CD14-positive monocyte (primary cell): Measurements from ENCODE around the gene SLC6A1. TPM values are rescaled to one million over a fixed set of nuclear protein-coding genes. Genes with fewer than 3 reads are reported as not detected.

Experiments
- DNase-seq, 3 donors: peaks; one replicate each; pipeline ENCODE4 v3.0.0-alpha.2; 2011 to 2022
- H2AFZ ChIP-seq: 2 replicates; pipeline ENCODE4 v1.6.0; 2012; ENCODE audit warnings: mild to moderate bottlenecking, low read depth, low read length, inconsistent platforms; ENCODE audit not compliant: insufficient read depth, poor library complexity, severe bottlenecking
- H3K27ac ChIP-seq, 2 donors: 1 replicate in 1 of 2; 2 replicates in 1 of 2; pipeline ENCODE4 v1.5.1; 2012 to 2013; ENCODE audit warnings: low read length in 2 of 2, control low read depth in 1 of 2, inconsistent platforms in 1 of 2, low read depth in 1 of 2, mild to moderate bottlenecking in 1 of 2
- H3K27me3 ChIP-seq, 2 donors: one replicate each; pipeline versions ENCODE4 v1.6.0 to v1.6.1; 2011 to 2013; ENCODE audit warnings: low read length in 2 of 2; ENCODE audit not compliant: control insufficient read depth in 2 of 2, insufficient read depth in 2 of 2
- H3K36me3 ChIP-seq, 2 donors: replicated peaks in 1 of 2; 1 replicate in 1 of 2; 2 replicates in 1 of 2; pipeline versions ENCODE4 v1.5.1 to v1.6.1; 2012 to 2013; ENCODE audit warnings: low read length in 2 of 2, control low read depth in 1 of 2, inconsistent platforms in 1 of 2, mild to moderate bottlenecking in 1 of 2; ENCODE audit not compliant: insufficient read depth in 2 of 2, control insufficient read depth in 1 of 2
- H3K4me1 ChIP-seq, 2 donors: 1 replicate in 1 of 2; 2 replicates in 1 of 2; pipeline versions ENCODE4 v1.5.1 to v1.6.1; 2012 to 2013; ENCODE audit warnings: low read length in 2 of 2, control low read depth in 1 of 2, inconsistent platforms in 1 of 2, mild to moderate bottlenecking in 1 of 2, moderate library complexity in 1 of 2; ENCODE audit not compliant: insufficient read depth in 2 of 2, control insufficient read depth in 1 of 2
- H3K4me2 ChIP-seq: replicated peaks from 2 replicates; pipeline ENCODE3; 2012; ENCODE audit warnings: low read length, moderate library complexity, mild to moderate bottlenecking; ENCODE audit not compliant: poor library complexity, severe bottlenecking; ENCODE audit errors: extremely low read depth
- H3K4me3 ChIP-seq, 3 experiments: fragments of 200-600 bp in 1 of 3; sonication (generic) in 1 of 3; replicated peaks in 1 of 3; 1 replicate in 2 of 3; 2 replicates in 1 of 3; pipeline ENCODE4 v1.5.1; 2011 to 2013; ENCODE audit warnings: low read length in 3 of 3, mild to moderate bottlenecking in 3 of 3, control low read depth in 2 of 3, low read depth in 2 of 3, inconsistent platforms in 1 of 3, moderate library complexity in 1 of 3
- H3K79me2 ChIP-seq: 2 replicates; pipeline ENCODE4 v1.6.0; 2012; ENCODE audit warnings: mild to moderate bottlenecking, control low read depth, inconsistent platforms, low read length, moderate library complexity; ENCODE audit not compliant: insufficient read depth
- H3K9ac ChIP-seq: 2 replicates; pipeline ENCODE4 v1.6.0; 2017; ENCODE audit warnings: low read length, mild to moderate bottlenecking; ENCODE audit not compliant: insufficient read depth, poor library complexity, severe bottlenecking
- H3K9me3 ChIP-seq, 2 donors: replicated peaks in 1 of 2; 1 replicate in 1 of 2; 2 replicates in 1 of 2; pipeline versions ENCODE4 v1.5.1 to v1.6.1; 2012 to 2013; ENCODE audit warnings: low read length in 2 of 2, control low read depth in 1 of 2; ENCODE audit not compliant: control insufficient read depth in 1 of 2, insufficient read depth in 1 of 2
- H4K20me1 ChIP-seq: 2 replicates; pipeline ENCODE4 v1.6.0; 2012; ENCODE audit warnings: mild to moderate bottlenecking, low read length, control low read depth, moderate library complexity; ENCODE audit not compliant: insufficient read depth
- H3K27ac Mint-ChIP-seq, 7 donors: one replicate each; pipeline ENCODE4 v1.8.0; 2020; ENCODE audit warnings: mild to moderate bottlenecking in 7 of 7, mixed read lengths in 7 of 7, moderate library complexity in 6 of 7, inconsistent platforms in 2 of 7
- H3K27me3 Mint-ChIP-seq, 3 donors: one replicate each; pipeline ENCODE4 v1.8.0; 2021 to 2022; ENCODE audit warnings: low read depth in 3 of 3, mild to moderate bottlenecking in 3 of 3, mixed read lengths in 3 of 3, moderate library complexity in 3 of 3, inconsistent platforms in 1 of 3
- H3K36me3 Mint-ChIP-seq, 2 donors: one replicate each; pipeline ENCODE4 v1.8.0; 2020; ENCODE audit warnings: mixed read lengths in 2 of 2, inconsistent platforms in 1 of 2, mild to moderate bottlenecking in 1 of 2
- H3K4me1 Mint-ChIP-seq: one replicate; pipeline ENCODE4 v1.8.0; 2020; ENCODE audit warnings: mild to moderate bottlenecking, mixed read lengths
- H3K4me3 Mint-ChIP-seq, 2 donors: one replicate each; pipeline ENCODE4 v1.8.0; 2020; ENCODE audit warnings: mild to moderate bottlenecking in 2 of 2, mixed read lengths in 2 of 2, moderate library complexity in 1 of 2
- H3K9me3 Mint-ChIP-seq, 7 donors: one replicate each; pipeline ENCODE4 v1.8.0; 2020 to 2022; ENCODE audit warnings: mixed read lengths in 7 of 7, mild to moderate bottlenecking in 6 of 7, moderate library complexity in 6 of 7, inconsistent platforms in 2 of 7
- CTCF ChIP-seq: fragments of 200-600 bp; IDR thresholded peaks from one replicate; pipeline ENCODE4 v1.8.0; 2022; ENCODE audit warnings: antibody characterized with exemption, mild to moderate bottlenecking
- WGBS: methylation state at CpG from one replicate; pipeline ENCODE4 v1.1.5; 2013; ENCODE audit warnings: missing lambda C conversion rate; ENCODE audit not compliant: insufficient coverage; 5-methylcytosine and 5-hydroxymethylcytosine counted together
- intact Hi-C, 2 donors: fragments of 100-400 bp; cut with micrococcal nuclease; formaldehyde crosslinking; loops; one replicate each; pipeline versions ENCODE4 v1.15.0 to v1.15.1; 2023
- polyA plus RNA-seq, 3 donors: library from polyadenylated mRNA; depleted of rRNA in 1 of 3; unstranded in 2 of 3; stranded (reverse) in 1 of 3; fragments of 300-500 nt in 2 of 3; fragments of >200 nt in 1 of 3; fragmentation: Illumina TruSeq in 2 of 3; gene quantifications; 1 replicate in 2 of 3; 2 replicates in 1 of 3; pipeline ENCODE4 v1.2.3, GENCODE V29; 2012 to 2021

Gene SLC6A1
- polyA plus RNA-seq, 3 donors, result not detected

- Mint-ChIP-seq H3K9me3 (peaks cover 0 to 2% (median 0%) of the 10 kb centered on the region in 7 donors), H3K4me1 (peaks cover 25% of the 10 kb centered on the region), H3K4me3 (no peak overlapping the region), H3K27ac (peak overlapping the region in 1 of 7 donors; percentile 6), H3K36me3 (peaks cover 0 to 3% of the 10 kb centered on the region in 2 donors), H3K27me3 (peaks cover 0 to 9% (median 2%) of the 10 kb centered on the region in 3 donors)
- H3K36me3 ChIP-seq, result no peaks in the 10 kb centered on the region
- intact Hi-C loops, result no loop called here
- no peaks in the 10 kb centered on the region for H3K27me3 ChIP-seq
- H3K4me3 ChIP-seq, result no peak overlapping the region
- no peaks in the 10 kb centered on the region for H3K9me3 ChIP-seq
- no peak overlapping the region for H3K4me2 ChIP-seq
- no peaks in the 10 kb centered on the region for H4K20me1 ChIP-seq
- no peak overlapping the region for H3K9ac ChIP-seq
- no peak for TF ChIP-seq CTCF
- no peak overlapping the region for H2AFZ ChIP-seq
- H3K79me2 ChIP-seq, result no peaks in the 10 kb centered on the region
- DNase-seq, result no peak
- H3K4me1 ChIP-seq, result peaks cover 21 to 25% of the 10 kb centered on the region in 2 donors
- no peak overlapping the region for H3K27ac ChIP-seq
- WGBS, result no CpG with 5 or more reads among the region's 2 CpGs
Observed at GRCh38 chr3:11084098-11084497, 91.5 kb downstream of the SLC6A1 start.

GRCh38 chr3:11084677-11085076 lies 92.1 kb downstream of the SLC6A1 start:
- Histone ChIP-seq H3K4me2 (no peak overlapping the region), H3K36me3 (no peaks in the 10 kb centered on the region), H3K4me3 (no peak overlapping the region), H3K4me1 (peaks cover 16 to 20% of the 10 kb centered on the region in 2 donors), H3K79me2 (no peaks in the 10 kb centered on the region), H2AFZ (no peak overlapping the region), H3K27me3 (no peaks in the 10 kb centered on the region), H4K20me1 (no peaks in the 10 kb centered on the region), H3K9ac (no peak overlapping the region), H3K9me3 (no peaks in the 10 kb centered on the region), H3K27ac (no peak overlapping the region)
- Mint-ChIP-seq H3K36me3 (peaks cover 0 to 3% of the 10 kb centered on the region in 2 donors), H3K4me1 (peaks cover 22% of the 10 kb centered on the region), H3K27me3 (peaks cover 0 to 9% (median 2%) of the 10 kb centered on the region in 3 donors), H3K27ac (peak overlapping the region in 1 of 7 donors; percentile 18), H3K9me3 (peaks cover 0 to 2% (median 0%) of the 10 kb centered on the region in 7 donors), H3K4me3 (no peak overlapping the region)
- TF ChIP-seq CTCF, result no peak
- intact Hi-C loops, result no loop called here
- 94% methylated on average over 6 of the region's 11 CpGs for WGBS
- no peak for DNase-seq
